Epithelial cell of proximal tubule (primary cell): ENCODE results near the gene MAPKAP1. TPM values are rescaled to one million over a fixed set of nuclear protein-coding genes. Genes with fewer than 3 reads are reported as not detected.

Source experiments
- DNase-seq: peaks from one replicate; pipeline ENCODE4 v3.0.0-alpha.2; 2011; ENCODE audit warnings: low read depth
- H3K4me3 ChIP-seq: 2 replicates; pipeline ENCODE4 v1.5.1; 2011; ENCODE audit warnings: low read depth, mild to moderate bottlenecking, low read length
- CTCF ChIP-seq: conservative IDR thresholded peaks from 2 replicates; pipeline ENCODE4 v1.5.1; 2012; ENCODE audit warnings: low read depth, mild to moderate bottlenecking, low read length
- total RNA-seq: library from RNA; depleted of rRNA; stranded (reverse); fragments of >200 nt; gene quantifications from 2 replicates; pipeline ENCODE4 v1.2.3, GENCODE V29; 2015

The MAPKAP1 gene
- total RNA-seq, 1 donor from 2014 or later = 100 TPM

DNA sequence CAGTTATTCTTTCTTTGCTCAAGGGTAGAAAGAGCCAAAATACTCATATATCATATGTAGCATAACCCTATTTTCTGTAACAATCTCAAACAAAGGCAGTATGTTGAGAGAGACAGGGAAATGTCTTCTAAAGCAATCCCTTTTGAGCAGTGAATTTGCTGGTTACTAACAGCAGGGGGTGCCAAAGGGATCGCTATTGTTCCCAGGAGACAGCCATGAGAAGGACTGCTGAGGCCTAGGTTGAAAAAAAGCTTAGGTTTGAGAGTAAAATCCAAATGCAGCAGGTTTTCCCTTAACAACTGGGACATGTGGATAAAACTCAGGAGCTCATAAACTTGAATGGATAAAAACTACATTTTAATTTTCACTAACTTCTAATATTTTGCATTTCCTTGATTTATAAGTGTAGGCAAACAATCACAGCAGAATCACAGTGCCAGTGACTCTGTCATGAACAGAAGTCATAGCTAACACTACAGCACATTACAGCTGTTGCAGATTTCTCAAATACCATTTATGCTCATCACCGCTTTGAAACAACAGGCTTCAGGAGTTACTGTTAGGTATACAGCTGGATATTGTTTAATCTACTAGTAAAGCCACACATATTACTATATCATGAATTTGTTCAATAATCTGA is 148.4 kb downstream of the MAPKAP1 start:
- no peak for DNase-seq
- no peak overlapping the region for H3K4me3 ChIP-seq
- peak; percentile 90 for TF ChIP-seq CTCF

DNA sequence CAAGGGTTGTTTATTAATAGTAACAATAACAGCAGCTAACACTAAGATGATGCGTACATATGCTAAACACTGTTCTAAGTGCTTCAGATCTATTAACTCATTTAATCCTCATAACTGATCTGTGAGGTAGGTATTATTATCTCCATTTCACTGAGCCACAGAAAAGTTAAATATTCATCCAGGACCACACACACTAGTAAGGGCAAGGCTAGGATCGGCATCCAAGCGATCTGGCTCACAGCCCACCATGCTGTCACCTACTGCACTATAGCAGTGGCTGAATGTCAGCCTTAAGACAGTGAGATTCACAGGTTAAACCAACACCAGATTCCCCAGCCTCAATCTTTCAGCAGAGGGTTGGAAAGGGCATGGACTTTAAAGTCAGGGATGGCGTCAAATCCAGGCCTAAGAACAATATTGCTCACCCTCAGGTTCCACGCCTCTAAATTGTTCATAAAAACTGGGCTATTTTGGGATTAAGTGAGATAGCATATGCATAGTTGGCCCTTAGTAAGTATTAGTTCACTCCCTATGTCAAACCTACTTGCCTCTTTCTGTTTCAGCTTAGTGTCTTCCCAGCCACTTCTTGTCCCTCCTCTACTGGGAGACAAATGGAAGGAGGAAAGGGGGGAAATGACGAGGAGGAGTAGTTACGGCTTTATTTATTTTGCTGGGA is 150.8 kb downstream of the MAPKAP1 start:
- no peak for DNase-seq
- TF ChIP-seq CTCF = no peak

GRCh38 chr9:125554726-125555125 is 152.3 kb downstream of the MAPKAP1 start:
- DNase-seq = no peak
- no peak for TF ChIP-seq CTCF

More for the DNA sequence above, 150.8 kb downstream of the MAPKAP1 start:
- no peak overlapping the region for H3K4me3 ChIP-seq

GRCh38 chr9:125551781-125552180 is 155.2 kb downstream of the MAPKAP1 start:
- TF ChIP-seq CTCF = no peak
- no peak overlapping the region for H3K4me3 ChIP-seq
- no peak for DNase-seq

More at GRCh38 chr9:125554726-125555125, 152.3 kb downstream of the MAPKAP1 start:
- H3K4me3 ChIP-seq = no peak overlapping the region

DNA sequence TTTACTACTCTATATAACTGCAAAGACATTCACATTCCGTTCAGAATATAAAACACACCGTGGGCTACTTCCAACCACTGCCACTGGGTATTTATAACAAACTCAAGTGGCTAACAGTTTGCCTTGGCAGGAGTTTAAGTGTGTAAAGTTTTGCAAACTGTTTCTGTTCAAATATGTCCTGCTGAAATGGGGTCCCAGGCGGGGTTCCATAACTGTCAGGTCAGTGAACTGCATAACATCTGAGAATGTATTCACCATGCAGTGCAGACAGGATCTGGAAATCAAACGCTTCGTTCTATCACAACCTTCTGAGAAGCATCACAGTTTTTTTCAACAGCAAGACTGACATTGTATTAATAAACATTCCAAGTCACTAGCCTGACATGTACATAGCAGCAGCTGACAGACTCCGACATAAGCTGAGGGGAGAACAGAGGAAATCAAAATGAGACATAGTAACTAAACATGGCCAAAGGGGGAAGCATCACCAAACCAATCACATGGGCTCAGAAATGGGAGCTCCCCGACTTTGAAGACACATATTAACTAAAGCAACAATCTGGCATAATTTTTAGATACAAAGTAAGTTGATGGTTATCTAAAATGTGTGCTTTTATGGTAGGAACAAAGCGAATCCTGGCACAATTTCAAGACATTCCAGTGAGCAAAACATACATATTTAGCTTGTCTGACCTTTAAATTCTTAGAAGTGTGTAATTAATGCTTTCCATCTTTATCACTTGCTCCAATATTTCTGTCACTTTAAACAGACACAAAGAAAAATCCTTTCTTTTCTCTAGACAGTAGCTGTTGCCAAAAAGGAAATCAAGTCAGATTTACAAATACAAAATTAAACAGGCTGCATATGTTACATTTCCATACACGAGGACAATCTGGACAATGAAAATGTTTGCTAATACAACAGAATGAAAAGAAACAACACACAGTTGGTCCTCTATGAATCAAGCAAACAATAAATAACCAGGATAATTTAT is 156.8 kb downstream of the MAPKAP1 start:
- H3K4me3 ChIP-seq = no peak overlapping the region
- DNase-seq = no peak
- no peak for TF ChIP-seq CTCF

DNA sequence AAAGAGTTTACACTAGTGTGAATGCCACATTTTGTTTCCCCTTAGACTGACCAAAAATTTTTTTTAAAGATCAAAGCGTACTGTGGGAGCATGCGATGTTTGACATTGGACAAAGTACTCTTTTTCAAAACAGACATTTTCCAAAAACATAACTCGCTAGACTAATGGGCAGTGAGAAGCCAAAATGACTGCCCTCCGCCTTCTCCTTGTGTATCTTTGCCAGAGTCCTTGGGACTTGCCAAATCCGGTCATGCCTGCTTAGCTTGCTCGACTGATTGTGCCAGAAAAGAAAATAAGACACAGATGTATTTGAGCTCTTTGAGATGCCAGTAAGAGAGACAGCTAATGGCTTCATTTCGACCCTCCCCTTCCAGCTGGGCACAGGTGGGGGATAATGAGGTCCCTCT is 157.5 kb downstream of the MAPKAP1 start:
- DNase-seq = no peak
- TF ChIP-seq CTCF = no peak

More for the DNA sequence above, 157.5 kb downstream of the MAPKAP1 start:
- no peak overlapping the region for H3K4me3 ChIP-seq
